HS-27A (cell line): ENCODE measurements around the gene TBC1D14.

Source experiments
- DNase-seq: peaks from one replicate; pipeline ENCODE4 v3.0.0-alpha.2; 2012; ENCODE audit warnings: low read depth, missing footprints

TBC1D14 gene

GRCh38 chr4:6953751-6954380 is 44.2 kb downstream of the TBC1D14 start:
- DNase-seq = no peak

DNA sequence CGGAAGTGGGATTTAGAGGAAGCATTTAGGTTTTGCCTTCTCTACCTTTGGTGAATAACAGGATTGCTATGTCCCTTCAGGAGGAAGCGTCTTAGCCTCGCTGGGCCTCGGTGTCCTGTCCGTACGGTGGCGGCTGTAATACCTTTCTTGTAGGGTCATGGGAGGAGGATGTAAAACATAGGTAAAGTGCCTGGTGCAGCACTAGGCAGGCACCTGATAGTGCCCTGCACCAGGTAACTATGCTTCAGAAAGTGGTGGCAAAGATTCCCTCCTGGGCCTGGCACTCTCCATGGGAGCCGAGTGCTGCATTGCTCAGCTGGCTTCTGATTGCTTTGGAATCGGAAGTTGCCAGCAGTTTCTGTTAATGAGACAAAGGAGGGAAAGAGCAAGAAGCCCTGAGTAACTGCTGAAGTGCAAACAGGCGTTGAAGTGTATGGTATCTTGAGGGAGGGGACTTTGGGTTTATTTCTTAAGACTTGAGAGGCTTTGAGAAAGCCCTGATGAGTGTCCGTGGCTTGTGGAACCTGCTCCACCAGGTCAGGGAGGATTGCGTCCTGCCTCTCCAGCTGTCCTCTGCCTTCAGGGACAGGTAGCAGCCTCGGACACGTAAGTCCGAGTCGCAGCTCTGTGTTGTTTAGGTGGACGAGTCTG is 45.8 kb downstream of the TBC1D14 start:
- no peak for DNase-seq

GRCh38 chr4:6956087-6956433 is 46.4 kb downstream of the TBC1D14 start:
- DNase-seq = no peak

GRCh38 chr4:6956434-6957147 is 47.0 kb downstream of the TBC1D14 start:
- no peak for DNase-seq

DNA sequence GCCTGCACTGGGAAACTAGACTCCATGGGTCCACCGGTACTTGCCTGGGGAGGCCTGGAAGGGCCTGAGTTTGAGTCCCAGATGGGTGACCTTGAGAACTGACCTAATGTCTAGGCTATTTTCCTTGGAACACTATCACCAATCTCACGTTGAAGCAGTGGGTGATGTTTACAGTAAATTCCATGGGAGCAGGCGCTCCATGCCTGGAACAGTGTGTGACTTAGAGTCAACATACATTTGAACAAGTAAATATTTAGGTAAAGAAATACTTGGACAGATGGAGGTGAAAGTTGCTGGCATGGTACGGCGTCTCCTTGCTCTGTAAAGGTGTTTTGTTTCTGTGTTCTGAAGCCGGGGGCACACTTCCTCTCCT is 47.5 kb downstream of the TBC1D14 start:
- no peak for DNase-seq

DNA sequence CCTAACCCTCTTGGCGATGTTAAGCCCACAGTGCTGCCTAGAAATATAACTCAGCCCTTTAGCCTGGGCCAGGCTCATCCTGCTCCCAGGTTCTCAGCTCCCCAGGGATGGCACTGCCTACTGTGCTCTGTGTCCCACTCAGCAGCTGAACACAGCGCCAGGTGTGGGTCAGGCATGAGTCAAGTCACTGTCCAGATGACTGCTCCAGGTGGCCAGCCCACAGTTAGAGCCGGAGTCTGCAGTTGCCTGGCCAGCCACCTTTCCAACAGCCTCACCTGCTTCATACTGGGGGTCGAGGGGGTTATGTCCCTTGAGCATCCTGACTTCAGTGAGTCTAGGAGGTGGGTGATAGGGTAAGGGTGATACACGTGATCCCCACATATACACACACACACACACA is 48.4 kb downstream of the TBC1D14 start:
- no peak for DNase-seq

DNA sequence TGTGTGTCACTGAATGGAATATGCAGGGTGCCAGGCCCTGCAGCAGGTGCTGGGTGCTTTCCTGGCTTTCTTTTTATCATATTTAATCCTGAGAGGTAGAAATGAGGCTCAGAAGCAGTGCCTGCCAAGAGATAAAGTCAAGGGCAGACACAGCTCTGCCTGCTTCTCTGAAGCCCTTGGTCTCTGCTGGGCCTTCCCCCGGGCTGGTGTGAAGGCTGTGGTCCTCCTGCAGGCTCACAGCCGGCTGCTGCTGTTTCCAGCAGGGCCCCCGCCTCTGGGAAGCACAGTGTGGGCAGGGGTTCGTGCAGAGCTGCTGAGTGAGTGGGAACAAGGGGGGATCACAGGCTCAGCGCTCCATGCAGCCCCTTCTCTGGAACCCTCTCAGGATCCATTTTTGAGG is 49.6 kb downstream of the TBC1D14 start:
- DNase-seq = no peak

- DNase-seq = no peak
Measured at GRCh38 chr4:6960154-6960553, 50.5 kb downstream of the TBC1D14 start.

DNA sequence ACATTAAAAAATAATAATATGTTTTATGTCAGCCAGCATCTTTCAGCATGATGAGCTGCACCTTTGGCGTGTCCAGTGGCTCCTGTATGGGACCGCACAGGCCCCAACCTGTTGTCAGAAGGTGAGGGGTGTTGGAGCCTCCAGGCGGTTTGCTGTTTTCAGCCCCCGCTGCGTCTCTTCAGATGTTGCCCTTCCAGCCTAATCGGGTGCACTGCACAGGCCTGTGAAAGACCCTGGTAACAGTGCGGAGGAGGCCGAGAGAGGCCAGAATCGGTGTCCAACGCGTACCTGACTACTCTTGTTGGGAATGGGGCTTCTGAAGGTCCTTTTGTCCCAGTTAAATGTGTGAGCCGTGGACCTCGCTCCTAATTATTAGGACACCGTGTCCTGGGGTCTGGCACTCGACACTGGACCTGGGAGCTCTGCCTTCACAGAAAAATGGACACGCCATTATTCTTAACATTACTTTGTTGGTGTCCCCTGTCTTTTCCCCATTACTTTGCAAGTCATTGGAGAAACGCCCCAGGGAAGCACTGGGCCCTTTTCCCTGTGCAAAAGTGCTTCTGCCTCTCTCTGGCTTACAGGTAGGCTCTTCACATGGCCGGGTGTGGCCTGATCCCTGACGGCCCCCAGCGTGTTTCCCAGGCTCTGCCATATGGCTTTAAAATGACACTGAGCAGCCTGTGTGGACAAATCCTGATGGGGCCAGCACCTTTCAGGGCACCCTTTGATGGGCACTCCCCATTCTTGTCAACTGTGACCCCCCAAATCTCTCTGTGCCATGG is 51.2 kb downstream of the TBC1D14 start:
- DNase-seq = no peak

DNA sequence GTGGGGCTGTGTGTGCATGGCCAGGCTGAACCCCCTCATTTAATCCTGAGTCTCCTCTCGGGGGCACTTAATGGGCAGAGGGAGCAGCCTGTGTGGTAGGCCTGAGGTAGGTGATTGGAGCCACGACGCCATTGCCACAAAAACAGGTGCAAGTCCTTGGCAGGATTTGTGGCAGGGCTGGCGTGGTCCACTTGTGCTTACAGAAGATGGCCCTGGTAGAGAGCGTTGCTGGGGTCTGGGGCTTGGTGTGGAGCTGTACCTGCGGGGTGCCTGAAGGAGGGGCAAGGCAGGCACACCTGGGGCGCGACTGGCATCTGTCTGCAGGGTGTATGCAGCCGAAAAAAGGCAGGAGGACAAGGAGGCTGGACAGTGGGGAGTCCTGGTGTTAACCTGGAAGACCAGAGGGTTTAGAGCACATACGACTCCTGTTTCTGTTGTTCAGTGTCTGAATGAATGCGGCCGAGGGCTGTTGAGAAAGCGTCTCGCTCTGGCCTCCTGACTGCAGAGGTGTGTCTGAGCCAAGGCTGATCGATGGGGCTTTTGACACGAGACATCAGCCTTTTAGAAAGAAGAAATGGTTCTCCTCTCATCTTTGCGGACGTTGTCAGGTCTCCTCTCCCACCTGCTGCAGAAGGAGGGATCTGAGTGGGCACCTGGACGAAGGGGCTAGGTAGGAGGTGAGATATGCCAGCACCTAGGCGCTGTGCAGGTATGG is 52.0 kb downstream of the TBC1D14 start:
- DNase-seq = no peak

DNA sequence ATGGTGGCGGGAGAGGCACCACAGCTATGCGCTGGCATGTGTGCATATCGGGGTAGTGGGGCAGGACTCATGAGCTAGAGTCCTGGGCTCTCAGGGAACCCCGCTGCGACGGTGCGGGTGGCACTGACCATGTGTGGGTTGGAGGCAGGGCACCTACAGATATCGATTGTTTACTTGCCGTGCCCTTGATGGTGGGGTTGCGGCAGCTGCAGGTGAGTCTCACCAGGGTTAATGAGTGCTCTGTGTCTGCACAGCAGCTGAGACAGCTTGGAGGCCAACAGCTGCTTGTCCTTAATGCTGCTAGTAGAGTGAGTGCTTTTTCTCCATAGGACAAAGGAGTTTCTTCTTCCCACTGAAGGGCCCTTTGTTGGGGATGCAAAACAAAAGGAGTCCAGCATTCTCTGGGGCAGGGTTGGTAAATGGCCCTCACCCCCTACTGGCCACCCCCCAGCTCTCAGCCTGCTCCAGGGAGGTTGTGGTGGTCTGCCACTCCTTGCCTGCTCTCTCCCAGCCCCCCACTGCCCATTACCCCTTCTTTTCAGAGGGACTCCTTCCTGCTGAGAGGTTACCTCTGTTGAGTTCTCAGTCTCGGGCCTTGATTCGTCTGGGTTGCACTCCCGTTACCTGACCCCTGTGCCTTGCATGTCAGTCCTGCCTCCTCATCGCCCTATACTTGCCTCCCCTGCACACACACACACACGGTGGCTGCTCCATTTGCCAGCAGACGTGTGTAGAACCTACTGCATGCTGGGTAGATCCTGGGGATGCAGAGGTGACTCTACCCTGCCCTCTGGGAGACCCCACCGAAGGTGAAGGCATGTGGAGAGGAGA is 52.8 kb downstream of the TBC1D14 start:
- no peak for DNase-seq

DNA sequence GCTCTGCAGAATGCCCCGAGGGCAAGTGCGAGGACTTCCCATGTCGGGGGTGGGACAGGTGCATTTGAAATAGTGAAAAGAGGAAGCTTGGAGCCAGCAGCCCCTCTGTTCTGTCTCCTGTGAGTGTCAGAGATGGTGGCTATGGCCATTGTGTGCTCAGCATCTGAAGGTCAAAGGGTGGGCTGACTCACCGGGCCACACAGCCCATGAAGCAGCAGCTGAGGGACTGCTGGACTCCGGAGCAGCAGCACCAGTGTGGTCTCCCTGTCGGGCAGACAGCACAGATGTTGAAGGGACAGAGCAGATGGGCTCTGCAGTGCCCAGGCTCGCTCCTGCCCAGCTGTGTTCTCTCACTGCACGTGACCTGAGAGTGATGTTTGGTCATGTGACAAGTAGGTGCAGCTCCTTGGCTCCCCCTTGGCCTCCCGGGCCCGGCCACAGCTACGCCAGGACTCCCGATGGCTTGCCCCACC is 53.5 kb downstream of the TBC1D14 start:
- no peak for DNase-seq

GRCh38 chr4:6964858-6965257 is 55.2 kb downstream of the TBC1D14 start:
- no peak for DNase-seq

DNA sequence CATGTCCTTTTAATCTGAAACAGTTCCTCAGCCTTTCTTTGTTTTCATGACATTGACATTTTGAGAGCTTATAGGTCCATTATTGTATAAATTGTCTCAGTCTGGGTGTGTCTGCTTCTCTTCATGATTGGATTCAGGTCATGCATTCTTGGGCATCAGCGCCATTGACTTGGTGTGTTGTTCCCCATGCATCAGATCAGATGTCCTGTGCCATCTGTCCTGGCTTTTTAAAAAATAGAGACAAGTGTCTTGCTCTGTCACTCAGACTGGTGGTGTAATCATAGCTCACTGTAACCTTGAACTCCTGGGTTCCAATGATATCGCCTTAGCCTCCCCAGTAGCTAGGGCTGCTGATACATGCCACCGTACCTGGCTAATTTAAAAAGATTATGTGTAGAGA is 55.7 kb downstream of the TBC1D14 start:
- no peak for DNase-seq

GRCh38 chr4:6967846-6968340 is 58.3 kb downstream of the TBC1D14 start:
- DNase-seq = no peak

DNA sequence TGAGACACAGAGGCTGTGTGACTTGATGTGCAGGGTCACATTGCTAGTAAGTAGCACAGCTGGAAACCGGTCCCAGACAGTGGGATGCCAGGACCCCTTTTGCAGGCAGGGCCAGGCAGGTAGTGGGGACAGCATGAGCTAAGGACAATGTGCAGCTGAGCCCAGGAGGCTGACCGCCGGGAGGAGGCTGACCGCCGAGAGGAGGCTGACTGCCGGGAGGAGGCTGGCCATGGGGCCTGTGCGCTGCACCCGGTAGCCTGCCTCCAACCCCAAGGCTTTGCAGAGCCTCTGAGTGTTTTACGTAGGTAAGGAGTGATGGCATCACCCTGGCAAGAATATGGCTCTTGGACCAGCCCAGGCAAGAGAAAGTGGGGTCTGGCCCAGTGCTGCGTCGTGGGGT is 58.9 kb downstream of the TBC1D14 start:
- no peak for DNase-seq

DNA sequence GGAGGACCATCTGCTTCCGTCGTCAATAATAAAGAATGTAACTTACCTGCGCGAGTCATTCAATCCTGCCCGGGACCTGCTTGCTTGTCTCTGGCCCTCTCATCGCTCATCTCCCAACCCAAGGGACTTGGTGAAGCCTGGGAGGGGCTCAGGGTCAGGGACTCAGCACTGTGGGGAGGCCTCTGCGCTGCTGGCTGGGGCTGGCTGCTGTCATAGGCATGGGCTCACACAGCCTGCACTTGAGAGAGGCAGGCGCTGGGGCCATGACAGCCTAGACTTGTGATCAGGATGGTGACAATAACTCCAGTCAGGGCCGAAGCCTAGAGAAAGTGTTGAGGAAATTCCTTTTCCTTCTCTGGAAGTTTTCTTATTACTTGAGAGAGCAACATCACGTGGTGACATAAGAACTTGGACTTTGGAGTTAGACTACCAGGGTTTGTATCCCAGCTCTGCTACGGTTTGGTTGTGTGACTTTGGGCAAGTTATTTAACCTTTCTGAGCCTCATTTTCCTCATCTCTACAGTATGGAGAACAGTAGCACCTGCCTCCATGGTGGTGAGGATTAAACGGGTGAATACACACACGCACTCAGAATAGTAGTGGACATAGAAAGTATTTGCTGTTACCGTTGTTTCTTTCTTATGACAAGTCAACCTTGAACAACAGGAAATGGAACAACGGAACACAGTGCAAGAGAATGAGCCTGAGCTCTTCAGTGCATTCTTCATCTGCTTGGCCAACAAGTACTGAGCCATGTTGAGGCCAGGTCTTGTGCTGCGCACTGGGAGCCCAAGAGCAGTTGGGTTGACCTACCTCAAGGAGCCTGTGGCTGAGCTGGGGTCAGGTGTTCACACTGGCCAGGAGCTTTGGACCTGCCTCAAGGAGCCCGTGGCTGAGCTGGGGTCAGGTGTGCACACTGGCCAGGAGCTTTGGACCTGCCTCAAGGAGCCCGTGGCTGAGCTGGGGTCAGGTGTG is 60.5 kb downstream of the TBC1D14 start:
- DNase-seq = no peak

DNA sequence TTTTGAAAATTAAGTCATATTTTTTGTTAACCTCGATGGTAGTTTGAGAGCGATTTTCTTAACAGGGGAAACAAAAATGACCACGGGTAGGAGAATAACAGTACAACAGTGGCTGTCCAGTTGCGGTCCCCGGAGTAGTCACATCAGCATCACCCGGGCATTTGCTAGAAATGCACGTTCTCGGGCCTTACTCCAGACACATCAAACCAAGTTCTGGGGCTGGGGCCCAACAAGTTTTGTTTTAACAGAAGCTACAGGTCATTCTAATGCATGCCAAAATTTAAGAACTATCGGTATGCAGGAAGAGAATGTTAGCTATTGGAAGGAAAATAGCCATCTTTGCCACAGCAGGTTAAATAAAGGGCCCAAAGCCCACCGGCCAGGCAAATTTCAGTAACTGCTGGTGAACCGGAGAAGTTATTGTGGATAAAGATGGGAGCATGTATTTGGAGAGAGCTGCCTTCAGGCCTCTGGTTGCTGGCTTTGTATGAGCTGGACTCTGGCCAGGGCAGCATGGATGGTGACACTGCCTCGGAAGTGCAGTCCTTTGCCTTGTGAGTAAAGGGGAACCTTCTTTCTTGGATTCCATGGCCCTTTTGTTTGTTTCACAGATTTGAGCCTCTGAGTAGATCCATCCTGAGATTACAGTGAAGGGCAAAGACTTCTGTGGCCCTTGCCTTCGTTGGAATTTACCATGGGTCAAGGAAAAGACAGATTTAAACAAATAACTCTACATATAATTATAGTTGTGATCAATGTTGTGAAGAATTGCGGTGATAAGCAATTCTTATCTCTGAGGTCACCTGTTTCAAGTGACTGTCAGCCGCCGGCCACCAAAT is 62.1 kb downstream of the TBC1D14 start:
- DNase-seq = no peak

- no peak for DNase-seq
Measured at GRCh38 chr4:6972375-6972650, 62.7 kb downstream of the TBC1D14 start.
